B cell (primary cell): Measurements from ENCODE around the gene SMIM5. TPM values are rescaled to one million over a fixed set of nuclear protein-coding genes. Genes with fewer than 3 reads are reported as not detected.
A peak's percentile ranks its signal among the peaks of the same experiment; 100 is the strongest.

ENCODE experiments used
- ATAC-seq: fragments of 200-7000 bp; cut with Tn5 transposase; one replicate; pipeline ENCODE4 v1.10.0; 2021; ENCODE audit warnings: low read depth, mild to moderate bottlenecking, moderate number of reproducible peaks, moderate library complexity
- CTCF ChIA-PET: fragments of 350-600 bp; sonication (Branson Sonifier 250); formaldehyde crosslinking; loops from one replicate; lab custom pipeline; 2021; ENCODE audit warnings: antibody characterized with exemption, inconsistent platforms; lab: Charles Lee
- POLR2A ChIA-PET: fragments of 350-600 bp; sonication (Branson Sonifier 250); formaldehyde crosslinking; loops from one replicate; lab custom pipeline; 2021; ENCODE audit warnings: antibody characterized with exemption; lab: Charles Lee
- DNase-seq: peaks from one replicate; pipeline ENCODE4 v3.0.0; 2013
- H2AFZ ChIP-seq: 2 replicates; pipeline ENCODE4 v1.6.1; 2012; ENCODE audit warnings: mild to moderate bottlenecking, low read depth, low read length; ENCODE audit not compliant: insufficient read depth, poor library complexity, severe bottlenecking
- H3K27ac ChIP-seq, 2 donors: 1 replicate in 1 of 2; 2 replicates in 1 of 2; pipeline ENCODE4 v1.5.1; 2012 to 2013; ENCODE audit warnings: low read length in 2 of 2, mild to moderate bottlenecking in 2 of 2, moderate library complexity in 1 of 2
- H3K27me3 ChIP-seq, 4 experiments: fragments of 200-600 bp in 1 of 4; sonication (generic) in 1 of 4; replicated peaks in 1 of 4; 1 replicate in 2 of 4; 2 replicates in 2 of 4; pipeline versions ENCODE4 v1.6.1 to v1.7.0; 2013 to 2016; ENCODE audit warnings: low read length in 3 of 4, mild to moderate bottlenecking in 2 of 4, mixed read lengths in 1 of 4, moderate library complexity in 1 of 4; ENCODE audit not compliant: insufficient read depth in 4 of 4, control insufficient read depth in 3 of 4; ENCODE audit errors: control extremely low read depth in 1 of 4
- H3K36me3 ChIP-seq, 2 experiments: replicated peaks in 1 of 2; 1 replicate in 1 of 2; 2 replicates in 1 of 2; pipeline versions ENCODE4 v1.6.1 to v1.7.1; 2013; ENCODE audit warnings: low read length in 1 of 2; ENCODE audit not compliant: insufficient read depth in 2 of 2, control insufficient read depth in 1 of 2; ENCODE audit errors: control extremely low read depth in 1 of 2, extremely low read depth in 1 of 2
- H3K4me1 ChIP-seq, 2 donors: fragments of 200-600 bp in 1 of 2; sonication (generic) in 1 of 2; 1 replicate in 1 of 2; 2 replicates in 1 of 2; pipeline versions ENCODE4 v1.5.1 to v1.6.1; 2013 to 2017; ENCODE audit warnings: low read length in 2 of 2; ENCODE audit not compliant: control insufficient read depth in 2 of 2, insufficient read depth in 2 of 2
- H3K4me2 ChIP-seq: replicated peaks from 2 replicates; pipeline ENCODE3; 2012; ENCODE audit warnings: mild to moderate bottlenecking, low read depth, low read length; ENCODE audit not compliant: poor library complexity, severe bottlenecking
- H3K4me3 ChIP-seq, 5 experiments: fragments of 200-600 bp in 1 of 5; sonication (generic) in 1 of 5; 1 replicate in 3 of 5; 2 replicates in 2 of 5; pipeline versions ENCODE4 v1.5.1 to v1.7.0; 2011 to 2016; ENCODE audit warnings: low read length in 4 of 5, mild to moderate bottlenecking in 4 of 5, low read depth in 2 of 5, control low read depth in 1 of 5, moderate library complexity in 1 of 5; ENCODE audit not compliant: insufficient read depth in 1 of 5; ENCODE audit errors: control extremely low read depth in 1 of 5, extremely low read depth in 1 of 5
- H3K79me2 ChIP-seq: fragments of 200-600 bp; sonication (generic); one replicate; pipeline ENCODE4 v1.6.0; 2016; ENCODE audit warnings: low read length; ENCODE audit not compliant: control insufficient read depth, insufficient read depth
- H3K9ac ChIP-seq: fragments of 200-600 bp; sonication (generic); 2 replicates; pipeline ENCODE4 v1.6.1; 2017; ENCODE audit warnings: mild to moderate bottlenecking, low read length, moderate library complexity
- H3K9me3 ChIP-seq, 3 donors: one replicate each; pipeline versions ENCODE4 v1.6.1 to v1.7.1; 2013; ENCODE audit warnings: low read length in 2 of 3; ENCODE audit not compliant: control insufficient read depth in 2 of 3, insufficient read depth in 1 of 3; ENCODE audit errors: control extremely low read depth in 1 of 3
- H4K20me1 ChIP-seq: 2 replicates; pipeline ENCODE4 v1.6.0; 2012; ENCODE audit warnings: mild to moderate bottlenecking, low read length; ENCODE audit not compliant: insufficient read depth, control insufficient read depth, poor library complexity, severe bottlenecking
- H3K27ac Mint-ChIP-seq: one replicate; pipeline ENCODE4 v1.8.0; 2021; ENCODE audit warnings: mixed read lengths
- H3K27me3 Mint-ChIP-seq: one replicate; pipeline ENCODE4 v1.8.0; 2021; ENCODE audit warnings: mixed read lengths
- H3K4me1 Mint-ChIP-seq: one replicate; pipeline ENCODE4 v1.8.0; 2021; ENCODE audit warnings: mixed read lengths
- H3K4me3 Mint-ChIP-seq: one replicate; pipeline ENCODE4 v1.8.0; 2021; ENCODE audit warnings: mixed read lengths
- H3K9me3 Mint-ChIP-seq: one replicate; pipeline ENCODE4 v1.8.0; 2022; ENCODE audit warnings: mixed read lengths; ENCODE audit not compliant: insufficient read depth
- EZH2 ChIP-seq: IDR thresholded peaks from 2 replicates; pipeline ENCODE4 v1.6.1; 2012; ENCODE audit warnings: borderline replicate concordance, low read depth, mild to moderate bottlenecking, moderate library complexity, low read length; ENCODE audit not compliant: insufficient read depth, poor library complexity, severe bottlenecking
- WGBS: methylation state at CpG from one replicate; pipeline ENCODE4 v1.1.5; 2013; ENCODE audit warnings: missing lambda C conversion rate; ENCODE audit not compliant: insufficient coverage; 5-methylcytosine and 5-hydroxymethylcytosine counted together
- intact Hi-C: fragments of 100-400 bp; cut with micrococcal nuclease; formaldehyde crosslinking; loops from one replicate; pipeline ENCODE4 v1.10.0; 2022
- polyA plus RNA-seq: library from polyadenylated mRNA; depleted of rRNA; stranded (reverse); fragments of >200 nt; gene quantifications from 2 replicates; pipeline ENCODE4 v1.2.3, GENCODE V29; 2012
- total RNA-seq, 2 donors: library from RNA; stranded (reverse); fragments of 120-200 nt in 1 of 2; gene quantifications; 1 replicate in 1 of 2; 2 replicates in 1 of 2; pipeline versions ENCODE4 v1.2.3 to v1.2.4, GENCODE V29; 2013 to 2022
- TF ChIP-seq, protein P1 (sequence below): fragments of 200-600 bp; IDR thresholded peaks from one replicate; pipeline ENCODE4 v1.8.0; 2022; ENCODE audit warnings: antibody characterized with exemption, mild to moderate bottlenecking

SMIM5 gene
- total and polyA plus RNA-seq, 2 donors (not counting 1 experiment from before 2014, with no cell fraction given): 0.62 to 7.6 TPM

DNA sequence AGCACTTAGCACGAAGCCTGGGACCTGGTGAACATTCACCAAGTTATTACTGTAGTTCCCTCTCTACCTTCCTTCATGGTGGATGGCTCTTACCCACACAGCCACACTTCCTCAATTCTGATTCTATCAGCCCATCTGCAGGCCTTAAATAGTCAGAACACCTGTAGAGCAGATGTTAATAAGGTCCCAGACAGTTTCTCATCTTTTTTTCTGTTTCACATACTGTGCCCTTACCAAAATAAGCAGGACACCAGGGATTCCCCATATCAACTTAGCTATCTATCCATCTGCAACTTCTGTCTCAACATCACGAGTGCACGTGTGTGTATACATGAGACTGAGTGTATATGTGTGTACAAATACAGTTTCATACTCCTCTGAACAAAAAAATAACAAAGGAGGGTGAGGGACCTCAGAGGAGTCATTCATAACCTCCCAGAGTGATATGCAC lies 30.9 kb downstream of the SMIM5 start:
- peaks cover 29% of the 10 kb centered on the region for H3K4me1 Mint-ChIP-seq
- no peaks in the 10 kb centered on the region for H3K27me3 Mint-ChIP-seq
- H3K4me1 ChIP-seq: peaks cover 40 to 46% of the 10 kb centered on the region in 2 donors
- peak overlapping the region; percentile 89 for H3K27ac Mint-ChIP-seq
- ChIA-PET CTCF (interaction anchor here (0.6 to 1.6 kb wide), 6 partner anchors 9 to 232 kb away, joined by 3 to 6 read pairs (median 4); partner anchors contain the start of genes SMIM5 and TRIM65), POLR2A (interaction anchor here (0.7 kb wide), 1 partner anchor 76 kb away, joined by 3 read pairs; no protein-coding TSS in a partner anchor)
- H3K9me3 Mint-ChIP-seq: no peaks in the 10 kb centered on the region
- H3K9ac ChIP-seq: peak overlapping the region; percentile 30
- H3K36me3 ChIP-seq: peaks cover 0 to 35% of the 10 kb centered on the region in 2 experiments
- peaks cover 33% of the 10 kb centered on the region for H3K79me2 ChIP-seq
- peak overlapping the region; percentile 81 to 94 for H3K27ac ChIP-seq
- H3K9me3 ChIP-seq: peaks cover 0 to 5% (median 2%) of the 10 kb centered on the region in 3 donors
- peak overlapping the region; percentile 58 for H3K4me2 ChIP-seq
- H3K4me3 ChIP-seq: peak overlapping the region in 2 of 5 experiments; percentile 24 to 31
- H2AFZ ChIP-seq: no peak overlapping the region
- no peaks in the 10 kb centered on the region for H4K20me1 ChIP-seq
- WGBS: no CpG with 5 or more reads among the region's 3 CpGs
- H3K4me3 Mint-ChIP-seq: peak overlapping the region; percentile 64
- peak; percentile 91 for DNase-seq
- no peaks in the 10 kb centered on the region for H3K27me3 ChIP-seq
- intact Hi-C loops: loop anchor here (10.0 kb wide), 2 partner anchors 191 to 369 kb away; partner anchors contain the start of gene WBP2
- TF ChIP-seq, protein P1, sequence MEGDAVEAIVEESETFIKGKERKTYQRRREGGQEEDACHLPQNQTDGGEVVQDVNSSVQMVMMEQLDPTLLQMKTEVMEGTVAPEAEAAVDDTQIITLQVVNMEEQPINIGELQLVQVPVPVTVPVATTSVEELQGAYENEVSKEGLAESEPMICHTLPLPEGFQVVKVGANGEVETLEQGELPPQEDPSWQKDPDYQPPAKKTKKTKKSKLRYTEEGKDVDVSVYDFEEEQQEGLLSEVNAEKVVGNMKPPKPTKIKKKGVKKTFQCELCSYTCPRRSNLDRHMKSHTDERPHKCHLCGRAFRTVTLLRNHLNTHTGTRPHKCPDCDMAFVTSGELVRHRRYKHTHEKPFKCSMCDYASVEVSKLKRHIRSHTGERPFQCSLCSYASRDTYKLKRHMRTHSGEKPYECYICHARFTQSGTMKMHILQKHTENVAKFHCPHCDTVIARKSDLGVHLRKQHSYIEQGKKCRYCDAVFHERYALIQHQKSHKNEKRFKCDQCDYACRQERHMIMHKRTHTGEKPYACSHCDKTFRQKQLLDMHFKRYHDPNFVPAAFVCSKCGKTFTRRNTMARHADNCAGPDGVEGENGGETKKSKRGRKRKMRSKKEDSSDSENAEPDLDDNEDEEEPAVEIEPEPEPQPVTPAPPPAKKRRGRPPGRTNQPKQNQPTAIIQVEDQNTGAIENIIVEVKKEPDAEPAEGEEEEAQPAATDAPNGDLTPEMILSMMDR: no peak
- TF ChIP-seq EZH2: no peak
- peak; percentile 69 for ATAC-seq

DNA sequence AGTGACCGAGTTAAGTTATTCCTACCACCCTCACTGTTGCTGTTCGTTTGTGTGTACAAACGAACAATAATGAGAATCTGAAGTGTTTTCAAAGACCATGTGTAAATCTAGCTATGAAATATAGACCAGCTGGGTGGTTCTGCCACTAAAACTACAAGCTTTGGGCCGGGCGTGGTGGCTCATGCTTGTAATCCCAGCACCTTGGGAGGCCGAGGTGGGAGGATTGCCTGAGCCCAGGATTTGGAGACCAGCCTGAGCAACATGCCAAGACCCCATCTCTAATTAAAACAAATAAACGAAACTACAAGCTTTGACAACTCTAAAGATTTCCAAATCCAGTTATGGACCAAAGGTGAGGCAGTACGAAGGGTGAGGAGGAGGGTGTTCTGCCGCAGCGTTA lies 32.7 kb downstream of the SMIM5 start:
- Histone ChIP-seq H3K27me3 (no peaks in the 10 kb centered on the region), H2AFZ (no peak overlapping the region), H3K9ac (peak overlapping the region; percentile 97), H3K36me3 (peaks cover 7 to 36% of the 10 kb centered on the region in 2 experiments), H3K4me2 (peak overlapping the region; percentile 96), H3K9me3 (peaks cover 0 to 5% (median 2%) of the 10 kb centered on the region in 3 donors), H3K4me3 (peak overlapping the region in 1 of 5 experiments; percentile 99), H3K27ac (peak overlapping the region; percentile 11 to 94), H3K4me1 (peaks cover 40 to 46% of the 10 kb centered on the region in 2 donors), H3K79me2 (peaks cover 52% of the 10 kb centered on the region), H4K20me1 (peaks cover 6% of the 10 kb centered on the region)
- POLR2A ChIA-PET: interaction anchor here (0.6 to 1.2 kb wide), 3 partner anchors 33 to 369 kb away, joined by 3 to 5 read pairs (median 3); partner anchors contain the start of gene SMIM5
- ATAC-seq (no peak), DNase-seq (no peak)
- Mint-ChIP-seq H3K4me1 (peaks cover 34% of the 10 kb centered on the region), H3K27me3 (no peaks in the 10 kb centered on the region), H3K9me3 (no peaks in the 10 kb centered on the region), H3K4me3 (peak overlapping the region; percentile 50), H3K27ac (peak overlapping the region; percentile 78)
- CTCF ChIA-PET: interaction anchor here (1.2 to 2.8 kb wide), 7 partner anchors 10 to 370 kb away, joined by 3 to 13 read pairs (median 4); partner anchors contain the start of genes GALK1 and SMIM5
- TF ChIP-seq, protein P1: no peak
- TF ChIP-seq EZH2: no peak
- intact Hi-C loops: loop anchor here (2.0 to 10.0 kb wide), 3 partner anchors 189 to 689 kb away; partner anchors contain the start of gene WBP2
- WGBS: 95% methylated on average over 4 of the region's 10 CpGs
